GM12891 (cell line): Measurements from ENCODE around the gene HOXD11.

Experiments
- DNase-seq: peaks from one replicate; pipeline ENCODE4 v3.0.0; 2011; ENCODE audit warnings: low spot score; ENCODE audit not compliant: insufficient read length
- FAIRE-seq: peaks from 2 replicates; lab custom pipeline; 2011; peaks lifted over from hg19 to GRCh38; lab: Jason Lieb, UNC
- PAX5 ChIP-seq: IDR thresholded peaks from 2 replicates; pipeline ENCODE4 v1.6.1; 2011; ENCODE audit warnings: low read length, moderate library complexity, mild to moderate bottlenecking; ENCODE audit not compliant: insufficient read depth, severe bottlenecking
- POLR2A ChIP-seq: IDR thresholded peaks from 2 replicates; pipeline ENCODE4 v1.6.1; 2011; ENCODE audit warnings: low read depth, low read length, control low read depth
- POLR2AphosphoS5 ChIP-seq: IDR thresholded peaks from 2 replicates; pipeline ENCODE4 v1.6.1; 2011; ENCODE audit warnings: low read depth, low read length, control low read depth
- POU2F2 ChIP-seq: IDR thresholded peaks from 2 replicates; pipeline ENCODE4 v1.6.1; 2011; ENCODE audit warnings: low read depth, mild to moderate bottlenecking, control low read depth, low read length, moderate library complexity
- SPI1 ChIP-seq: IDR thresholded peaks from 2 replicates; pipeline ENCODE4 v1.6.1; 2011; ENCODE audit warnings: low read depth, low read length, control low read depth
- TAF1 ChIP-seq: IDR thresholded peaks from 2 replicates; pipeline ENCODE4 v1.6.1; 2011; ENCODE audit warnings: low read depth, low read length, control low read depth

Gene HOXD11

DNA sequence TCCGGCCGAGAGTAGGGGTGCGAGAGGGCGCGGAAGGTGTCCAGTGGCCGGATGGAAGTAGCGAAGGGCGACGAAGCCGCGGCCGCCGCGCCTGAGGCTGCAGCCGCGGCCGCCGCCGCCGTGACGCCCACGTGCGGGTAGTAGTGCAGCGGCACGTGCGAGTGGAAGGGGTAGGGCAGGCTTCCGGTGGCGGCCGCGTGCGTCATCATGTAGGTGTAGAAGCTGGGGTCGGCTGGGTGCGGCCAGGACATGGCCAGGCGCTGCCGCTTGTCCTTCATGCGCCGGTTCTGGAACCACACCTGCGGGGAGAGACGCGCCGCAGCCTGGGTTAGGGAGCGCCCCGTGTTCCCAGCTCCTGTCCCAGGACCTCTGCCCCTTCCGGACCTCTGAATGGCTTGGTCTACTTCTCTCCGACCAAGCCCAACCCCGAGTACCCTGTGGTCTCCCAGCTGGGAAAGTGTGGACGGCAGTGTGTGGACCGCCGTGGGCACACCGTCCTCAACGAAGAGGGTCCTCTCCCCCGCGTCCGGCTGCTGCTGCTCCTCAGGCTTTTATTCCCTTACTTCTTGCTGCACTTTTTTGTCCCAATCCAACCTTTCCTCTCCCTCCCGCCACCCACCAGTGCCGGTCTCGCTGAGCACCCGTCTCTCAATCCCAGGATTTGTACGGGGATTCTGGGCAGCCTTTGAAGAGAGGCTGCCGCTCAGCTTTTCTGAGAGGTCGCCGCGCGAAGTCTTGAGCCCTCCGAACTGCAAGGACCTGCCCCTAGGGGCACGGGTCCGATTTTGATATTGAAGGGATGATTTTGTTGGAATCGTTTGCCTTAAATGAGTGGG is 26.3 kb upstream of the HOXD11 start:
- FAIRE-seq (no peak), DNase-seq (no peak)
- no peak for TF ChIP-seq POU2F2

DNA sequence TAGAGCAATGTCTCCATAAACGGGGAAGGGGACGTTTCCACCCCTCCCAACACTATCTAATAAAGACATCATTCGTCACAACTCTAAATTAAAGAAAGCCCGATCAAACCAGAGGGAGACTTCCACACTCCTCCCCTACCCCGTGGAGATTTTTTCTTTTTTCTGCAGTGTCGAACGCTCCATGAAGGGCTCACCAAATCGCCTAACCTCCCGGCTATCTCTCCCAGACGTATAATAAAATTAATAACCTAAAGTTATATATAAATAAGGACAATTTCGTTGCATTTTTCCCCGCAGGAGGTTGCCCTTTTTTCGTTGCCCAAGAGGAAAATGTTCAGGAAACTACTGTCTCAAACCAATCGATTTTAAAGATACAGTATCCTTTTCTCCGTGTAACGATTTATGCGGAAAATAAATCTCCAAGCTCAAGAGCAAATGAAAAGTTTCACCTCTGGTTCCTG is 25.7 kb upstream of the HOXD11 start:
- DNase-seq (no peak), FAIRE-seq (no peak)
- TF ChIP-seq POLR2A (no peak), POU2F2 (no peak), POLR2AphosphoS5 (no peak), TAF1 (no peak), PAX5 (no peak), SPI1 (no peak)

DNA sequence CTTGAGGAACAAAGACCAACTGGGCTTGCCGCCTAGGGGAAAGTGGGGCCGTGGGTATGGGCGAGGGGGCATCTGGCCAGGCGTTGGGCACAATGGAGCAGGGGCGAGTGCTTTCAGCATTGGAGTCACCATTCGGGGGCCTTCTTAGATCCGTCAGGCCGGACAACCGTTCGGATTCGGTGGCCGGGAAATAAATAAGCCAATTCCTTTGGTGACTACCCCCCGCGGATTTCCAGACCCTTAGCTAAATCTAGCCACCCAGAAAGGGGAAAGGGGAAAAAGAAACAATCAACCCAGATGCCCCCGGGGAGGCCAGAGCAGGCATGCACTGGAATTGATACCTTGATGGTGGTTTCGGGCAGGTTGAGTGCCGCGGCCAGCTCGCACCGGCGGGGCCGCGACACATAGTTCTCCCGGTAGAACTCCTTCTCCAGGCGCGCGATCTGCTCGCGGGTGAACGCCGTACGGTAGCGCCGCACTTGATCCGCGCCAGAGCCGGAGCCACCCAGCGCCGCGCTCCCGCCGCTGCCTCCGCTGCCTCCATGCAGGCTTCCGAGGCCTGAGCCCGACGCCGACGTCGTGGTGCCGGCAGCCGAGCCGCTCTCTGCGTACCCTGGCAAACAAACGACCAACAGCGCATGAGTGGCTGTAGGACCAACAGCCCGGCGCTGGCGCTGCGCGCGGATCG is 25.1 kb upstream of the HOXD11 start:
- DNase-seq (no peak), FAIRE-seq (no peak)
- TF ChIP-seq TAF1: no peak
- TF ChIP-seq PAX5: no peak
- TF ChIP-seq POU2F2: no peak
- TF ChIP-seq POLR2A: no peak
- no peak for TF ChIP-seq POLR2AphosphoS5
- no peak for TF ChIP-seq SPI1

- TF ChIP-seq POU2F2 (no peak), SPI1 (no peak), PAX5 (no peak), POLR2AphosphoS5 (no peak), POLR2A (no peak)
- no peak for FAIRE-seq
- no peak for DNase-seq
Observed at GRCh38 chr2:176082525-176082823, 24.6 kb upstream of the HOXD11 start.

DNA sequence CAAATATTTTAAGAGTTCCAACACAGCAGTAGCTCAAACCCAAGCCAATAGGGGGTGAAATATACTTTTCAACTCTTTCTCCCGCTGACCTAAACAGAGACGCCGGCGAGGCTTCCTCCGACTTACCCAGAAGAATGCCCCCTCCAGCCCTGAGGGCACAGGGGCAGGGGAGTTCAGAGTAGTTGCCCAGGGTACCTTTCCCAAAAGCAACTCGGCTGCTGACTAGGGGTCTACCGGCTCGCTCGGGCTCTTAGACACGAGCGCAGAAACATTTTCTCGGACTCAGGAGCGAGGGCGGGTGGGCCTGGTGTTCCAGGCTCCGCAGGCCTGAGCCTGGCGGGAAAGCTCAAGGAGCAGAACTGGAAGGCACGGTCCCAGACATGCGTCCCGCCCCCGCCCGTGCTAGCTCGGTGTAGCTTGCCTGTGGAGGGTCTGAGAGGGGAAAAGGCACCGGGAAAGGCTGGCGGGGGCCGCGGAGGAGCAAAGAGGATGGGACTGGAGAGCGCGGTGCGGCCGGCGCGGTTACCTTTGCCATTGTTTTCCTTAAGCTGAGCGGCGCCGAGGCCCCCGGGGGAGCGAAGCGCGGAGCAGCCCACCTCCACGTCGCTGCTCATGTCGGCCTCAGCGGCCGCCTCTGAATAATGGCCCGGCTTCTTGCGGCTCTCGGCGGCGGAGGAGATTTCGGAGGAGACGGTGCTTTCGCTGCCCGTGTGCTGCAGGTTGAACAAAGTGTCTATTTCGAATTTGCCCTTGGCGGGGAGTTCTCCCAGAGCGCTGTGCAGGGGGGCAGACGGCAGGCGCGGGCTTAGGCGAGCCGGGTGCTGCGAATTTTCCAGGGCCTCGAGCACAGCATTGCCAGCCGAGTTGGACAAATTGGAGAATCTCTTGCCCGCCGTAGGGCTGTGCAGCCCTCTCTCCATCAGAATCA is 24.0 kb upstream of the HOXD11 start:
- FAIRE-seq: no peak
- no peak for DNase-seq
- TF ChIP-seq SPI1 (no peak), POLR2A (no peak), POLR2AphosphoS5 (no peak), PAX5 (no peak), POU2F2 (no peak), TAF1 (no peak)

DNA sequence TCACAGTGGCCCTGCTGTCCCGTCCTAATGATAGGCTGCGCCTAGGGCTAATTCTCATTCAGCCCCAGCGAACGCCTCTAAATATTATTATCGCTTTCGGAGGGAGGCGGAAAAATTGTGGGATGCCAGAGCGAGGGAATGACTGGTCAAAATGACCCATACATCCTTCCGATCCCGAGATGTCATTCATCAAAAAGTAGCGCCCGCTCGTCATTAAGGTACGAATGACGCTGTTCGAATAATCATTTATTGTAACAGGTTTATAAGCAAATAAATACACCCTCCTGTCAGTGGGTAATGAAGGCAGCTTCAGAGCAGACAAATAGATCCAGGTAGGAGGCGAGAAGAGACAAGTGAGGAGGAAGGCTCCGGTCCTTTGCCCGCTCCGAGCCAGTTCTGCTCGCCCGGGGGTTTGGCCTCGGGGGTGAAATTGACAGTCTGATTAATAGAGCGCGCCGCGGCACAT is 23.3 kb upstream of the HOXD11 start, which contains the start of gene EVX2:
Gene EVX2 (minus strand): TSS at position 167 of the 466 bp plus-strand sequence. CDS start 186 bp downstream, outside the sequence.
- FAIRE-seq (no peak), DNase-seq (no peak)
- TF ChIP-seq POU2F2: no peak
- TF ChIP-seq POLR2A: no peak
- no peak for TF ChIP-seq TAF1
- TF ChIP-seq SPI1: no peak

- TF ChIP-seq POU2F2 (no peak), POLR2AphosphoS5 (no peak), POLR2A (no peak), PAX5 (no peak), TAF1 (no peak), SPI1 (no peak)
- FAIRE-seq (no peak), DNase-seq (no peak)
Observed at GRCh38 chr2:176084611-176085119, 22.4 kb upstream of the HOXD11 start.

DNA sequence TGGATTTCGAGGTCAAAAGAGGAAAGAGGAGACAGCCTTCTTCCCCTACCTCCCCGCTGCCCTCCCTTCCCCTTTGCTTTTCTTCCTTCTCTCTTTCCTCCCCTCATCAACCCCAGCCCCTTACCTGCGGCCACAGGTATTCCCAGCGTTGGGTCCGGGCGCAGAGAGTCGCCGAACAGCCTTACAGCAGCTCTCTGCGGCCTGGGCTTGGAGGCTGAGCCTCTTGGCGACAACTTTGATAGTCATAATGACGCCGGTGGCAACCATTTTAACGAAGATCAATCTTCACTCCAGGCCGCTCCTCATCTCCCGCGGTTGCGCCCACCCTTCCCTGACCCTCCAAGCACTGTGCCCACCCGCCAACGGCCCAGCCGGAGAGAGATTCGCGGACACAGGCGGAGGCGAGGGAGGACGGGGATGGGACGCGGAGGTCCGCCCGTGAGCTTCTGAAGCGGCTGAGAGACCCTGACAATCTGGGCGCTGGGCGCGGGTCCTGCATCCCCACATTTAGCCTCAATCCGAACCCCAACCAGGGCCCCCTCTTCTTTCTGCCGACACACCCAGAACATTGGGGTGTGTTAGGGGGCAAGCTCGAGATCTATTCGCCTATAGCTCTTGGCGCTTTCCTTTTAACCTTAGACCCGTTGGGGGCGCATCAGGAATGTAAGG is 21.8 kb upstream of the HOXD11 start:
- no peak for FAIRE-seq
- DNase-seq: no peak
- TF ChIP-seq POU2F2: no peak
